MM.1S (cell line): ENCODE measurements around the gene DCAF10.

Experiments
- CTCF ChIP-seq: fragments of 300-600 bp; sonication (generic); IDR thresholded peaks from 2 replicates; pipeline ENCODE4 v1.5.1; 2016; ENCODE audit warnings: antibody characterized with exemption, low read length, mixed read lengths
- EZH2 ChIP-seq: fragments of 300-600 bp; sonication (generic); optimal IDR thresholded peaks from 2 replicates; pipeline ENCODE3; 2017; ENCODE audit warnings: low read depth, mild to moderate bottlenecking, antibody characterized with exemption, low read length, mixed read lengths
- EZH2phosphoT487 ChIP-seq: fragments of 300-600 bp; sonication (generic); IDR thresholded peaks from 2 replicates; pipeline ENCODE4 v1.6.1; 2018; ENCODE audit warnings: antibody characterized with exemption, low read length

GRCh38 chr9:37790096-37790495 is 10.5 kb upstream of the DCAF10 start:
- TF ChIP-seq CTCF, result no peak
- no peak for TF ChIP-seq EZH2
- TF ChIP-seq EZH2phosphoT487, result no peak
